SKM-1 treated with dmso at 0.1 percent for 144 hours (cell line): ENCODE results near the gene TENM4.

Experiments
- DNase-seq: peaks from one replicate; lab custom pipeline; 2025; ENCODE audit not compliant: unreplicated experiment; lab: John Stamatoyannopoulos, UW

Gene TENM4

DNA sequence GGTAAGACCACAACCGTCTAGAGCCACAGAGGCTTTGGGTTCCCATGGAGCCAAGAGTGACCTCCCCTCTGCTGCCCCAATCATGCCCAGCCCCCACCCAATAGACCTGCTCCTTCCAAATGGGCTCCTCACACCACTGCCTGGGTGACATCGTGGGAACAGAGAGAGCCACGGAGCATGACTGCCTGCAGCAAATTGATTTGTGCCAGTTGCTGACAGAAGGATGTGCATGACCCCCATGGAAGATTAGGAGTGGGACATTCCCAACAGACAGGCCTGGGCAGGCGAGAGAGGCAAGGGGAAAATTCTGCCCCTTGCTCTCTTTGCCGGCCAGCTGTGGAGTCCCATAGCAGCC, 88.5 kb downstream of the TENM4 start:
- DNase-seq: no peak

DNA sequence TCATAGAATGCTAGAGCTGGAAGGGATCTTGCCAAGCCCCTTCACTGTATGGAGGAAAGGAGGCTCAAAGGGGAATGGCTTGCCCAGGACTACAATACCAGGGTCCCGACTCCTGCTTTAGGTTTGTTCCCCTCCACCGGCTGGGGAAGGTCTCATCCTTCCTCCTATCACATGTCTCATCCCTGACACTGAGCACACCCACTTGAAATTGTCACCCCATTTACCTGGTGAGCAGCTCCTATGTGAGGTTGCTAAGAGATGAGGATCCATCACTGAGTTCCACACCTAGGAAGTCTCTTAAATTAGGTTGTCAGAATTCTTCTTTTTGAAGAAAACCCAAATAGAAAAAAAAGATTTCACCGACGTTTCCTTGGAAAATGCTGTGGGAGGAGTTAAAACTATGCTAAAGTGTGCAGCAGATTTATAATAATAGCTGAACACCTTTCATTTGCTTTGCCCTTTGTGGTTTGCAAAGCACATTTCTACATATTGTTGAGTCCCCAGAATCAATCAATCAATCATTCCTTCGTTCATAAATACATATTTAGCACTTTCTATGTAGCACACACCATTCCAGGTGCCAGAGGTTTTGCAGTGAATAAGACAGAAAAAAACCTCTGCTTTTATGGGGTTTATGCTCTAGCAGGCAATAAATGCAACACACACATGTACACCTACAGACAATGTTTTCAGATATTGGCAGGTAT, 91.7 kb downstream of the TENM4 start:
- no peak for DNase-seq

DNA sequence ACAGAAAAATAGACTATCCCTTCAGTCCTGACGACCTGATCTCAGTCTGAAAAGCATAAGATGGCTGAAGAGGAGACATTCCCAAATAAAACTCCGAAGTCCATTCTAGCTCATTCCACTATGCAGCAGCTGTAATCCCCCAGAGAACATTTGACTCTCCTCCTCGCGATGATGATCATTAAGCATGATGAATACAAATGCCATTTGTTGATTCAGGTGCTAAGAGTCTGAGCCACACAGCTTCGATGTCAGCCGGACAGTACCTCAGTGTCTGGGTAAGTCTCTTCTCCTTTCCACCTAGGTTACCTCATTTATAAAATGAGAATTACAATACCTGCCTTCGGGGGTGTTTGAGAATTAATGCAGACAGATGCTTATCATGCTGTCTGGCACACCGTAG, 94.8 kb downstream of the TENM4 start:
- no peak for DNase-seq

DNA sequence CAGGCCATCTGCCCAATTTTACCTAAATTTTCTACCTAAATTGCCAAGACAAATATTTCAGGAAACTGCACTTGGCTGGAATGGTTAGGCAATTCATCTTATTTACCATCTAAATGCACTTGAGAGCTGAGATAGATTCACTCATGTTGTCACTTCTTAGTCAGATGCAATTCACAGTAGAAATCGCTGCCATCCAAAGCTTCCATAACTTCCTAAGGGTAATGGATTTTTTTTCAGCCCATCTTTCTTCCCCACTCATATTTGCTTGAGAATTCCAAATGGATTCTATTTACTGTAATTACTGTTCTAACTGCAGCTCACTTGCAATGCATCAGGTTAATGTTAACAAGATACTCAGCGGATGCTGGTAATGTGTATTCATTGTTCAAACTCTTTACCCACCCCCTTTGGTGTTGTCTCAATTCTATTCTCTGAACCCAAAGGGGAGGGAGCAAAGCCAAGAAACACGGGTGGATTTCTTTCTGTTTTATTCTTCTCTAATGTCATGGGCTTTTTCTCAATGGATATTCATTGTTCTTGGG, 96.0 kb downstream of the TENM4 start:
- DNase-seq: no peak

DNA sequence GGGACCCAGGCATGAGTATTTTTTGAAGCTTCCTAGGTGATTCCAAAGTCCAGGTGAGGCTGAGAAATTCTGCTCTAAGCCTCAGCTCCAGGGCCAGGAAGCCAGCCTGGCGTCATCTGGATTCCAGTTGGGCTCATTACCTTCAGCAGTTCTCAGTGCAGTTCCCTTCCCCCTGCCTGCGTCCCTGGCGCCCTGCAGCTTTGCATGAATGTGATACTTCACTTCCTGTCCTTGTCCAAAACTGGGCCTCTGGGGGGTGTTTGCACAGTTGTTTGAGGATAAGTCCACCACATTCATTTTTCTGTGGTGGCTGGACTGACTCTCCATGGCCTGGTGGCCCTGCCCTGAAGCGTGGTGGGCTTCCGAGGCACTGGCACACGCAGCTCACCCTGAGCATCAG, 98.1 kb downstream of the TENM4 start:
- no peak for DNase-seq

DNA sequence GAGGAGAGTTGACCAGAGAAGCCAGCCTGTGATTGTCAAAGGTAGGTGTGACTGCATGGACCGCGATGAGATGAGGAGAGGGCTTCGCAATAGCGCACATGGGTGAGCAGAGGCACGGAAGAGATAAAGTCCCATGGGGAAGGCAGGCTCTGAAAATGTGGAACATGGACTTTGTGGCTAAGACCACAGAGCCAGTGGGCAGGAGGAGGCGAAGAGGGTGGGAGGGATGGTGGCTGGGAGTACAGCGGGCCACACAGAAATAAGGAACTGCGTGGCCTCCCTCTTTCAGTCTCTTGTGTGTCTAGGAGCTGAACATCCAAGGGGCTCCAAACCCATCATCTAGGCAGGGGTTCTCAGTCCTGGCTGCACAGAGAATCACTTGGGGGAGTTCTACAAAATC, 98.6 kb downstream of the TENM4 start:
- DNase-seq: no peak

DNA sequence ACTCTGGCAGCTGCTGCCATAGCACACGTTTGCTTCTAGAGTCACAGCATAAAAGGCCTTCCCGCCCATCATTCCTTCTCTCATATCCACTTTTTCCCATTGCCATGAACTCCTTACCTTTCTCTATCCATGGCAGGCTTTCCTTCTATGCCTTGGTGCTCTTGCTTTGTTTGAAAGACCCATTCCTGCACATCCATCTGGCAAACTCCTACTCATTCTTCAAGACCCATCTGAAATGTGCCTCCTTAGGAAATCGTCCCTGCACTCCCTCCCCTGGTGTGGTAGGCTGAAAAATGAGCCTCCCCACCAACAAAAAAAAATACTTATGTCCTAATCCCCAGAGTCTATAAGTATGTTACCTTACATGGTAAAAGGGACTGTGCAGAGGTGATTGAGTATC, 100.3 kb downstream of the TENM4 start:
- DNase-seq: no peak

DNA sequence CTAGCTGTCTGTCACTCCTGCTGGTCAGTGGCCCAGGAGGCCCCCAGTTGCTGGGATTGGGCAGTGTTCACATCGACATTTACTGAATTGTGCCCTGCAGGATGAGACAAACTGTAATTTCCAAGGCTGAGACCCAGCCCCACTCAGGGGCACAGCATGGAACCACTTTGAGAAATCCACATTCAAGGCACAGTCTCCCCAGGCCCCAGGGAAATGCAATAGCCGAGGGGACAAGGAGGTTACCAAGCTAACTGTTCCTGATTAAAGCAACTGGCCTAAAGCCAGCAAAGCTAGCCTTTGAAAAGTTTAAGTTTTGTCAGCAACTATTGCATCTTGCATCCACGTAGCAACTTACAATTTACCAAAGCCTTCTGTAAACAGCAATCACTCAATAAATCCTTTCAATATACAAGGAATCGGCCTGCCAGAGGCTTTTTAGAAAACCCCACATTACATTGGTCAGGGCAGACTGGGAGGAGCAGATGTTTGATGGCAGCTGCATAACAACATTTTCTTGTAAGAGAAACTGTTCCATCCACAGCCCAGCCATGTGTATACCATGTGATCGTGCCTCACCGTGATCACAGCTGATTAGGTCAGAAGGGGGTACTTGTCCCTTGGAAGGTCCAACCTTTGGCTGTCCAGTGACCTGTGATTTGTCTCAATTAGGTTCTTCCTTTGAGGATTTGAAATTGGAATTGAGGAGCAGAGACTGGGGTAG, 103.9 kb downstream of the TENM4 start:
- DNase-seq: no peak

DNA sequence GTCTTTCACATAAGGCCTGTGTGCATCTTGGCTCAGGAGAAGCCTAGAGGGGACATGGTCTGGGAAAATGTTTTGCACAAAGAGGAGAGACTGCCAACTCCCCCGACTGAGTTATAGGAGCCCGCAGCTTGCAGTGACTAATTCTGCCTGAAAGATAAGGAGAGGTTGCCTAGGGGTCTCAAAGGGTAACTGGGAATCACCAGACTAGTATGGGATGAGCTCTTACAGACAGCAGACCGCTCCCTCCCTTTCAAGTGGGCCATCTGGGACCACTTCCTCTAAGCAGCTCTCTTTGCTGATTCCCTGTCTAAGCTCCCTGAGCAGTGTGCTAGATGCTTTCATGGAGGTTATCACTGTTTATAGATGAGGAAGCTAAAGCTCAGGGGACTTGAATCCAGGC, 105.1 kb downstream of the TENM4 start:
- no peak for DNase-seq

DNA sequence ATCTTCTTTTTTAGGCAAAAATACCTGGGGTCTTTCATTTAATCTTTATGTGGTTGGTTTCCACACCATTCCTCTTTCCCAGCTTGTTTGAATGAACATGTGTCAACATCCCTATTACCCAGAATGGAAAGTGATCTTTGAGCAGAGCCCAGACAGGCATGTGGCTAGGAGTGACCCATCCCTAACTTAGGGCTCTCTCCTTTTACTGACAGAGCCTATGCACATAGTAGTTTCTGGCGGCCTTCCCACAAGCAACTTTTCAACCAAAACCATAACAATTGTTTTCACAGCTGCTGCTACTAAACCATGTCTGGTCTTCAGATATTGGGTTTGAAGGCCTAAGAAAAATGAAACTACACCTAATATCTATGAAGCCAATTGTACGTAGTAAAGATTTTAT, 107.5 kb downstream of the TENM4 start:
- DNase-seq: no peak

DNA sequence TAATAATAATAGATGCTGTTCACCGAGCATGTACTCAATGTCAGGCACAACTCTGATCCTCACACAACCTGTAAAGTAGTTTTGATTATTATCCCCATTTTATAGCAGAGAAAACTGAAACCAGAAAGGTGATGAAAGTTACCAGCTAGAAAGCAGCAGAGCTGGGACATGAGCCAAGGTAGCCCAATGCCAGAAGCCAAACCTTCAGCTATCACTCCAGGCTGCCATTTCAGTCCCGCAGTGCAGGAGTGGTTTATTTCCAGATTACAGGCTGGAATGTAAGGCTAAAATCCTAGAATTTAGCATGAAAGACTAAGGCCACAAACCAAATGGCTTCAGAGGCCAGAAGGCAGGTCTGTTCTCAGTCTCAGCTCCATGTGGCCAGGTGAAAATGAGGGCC, 108.8 kb downstream of the TENM4 start:
- no peak for DNase-seq

DNA sequence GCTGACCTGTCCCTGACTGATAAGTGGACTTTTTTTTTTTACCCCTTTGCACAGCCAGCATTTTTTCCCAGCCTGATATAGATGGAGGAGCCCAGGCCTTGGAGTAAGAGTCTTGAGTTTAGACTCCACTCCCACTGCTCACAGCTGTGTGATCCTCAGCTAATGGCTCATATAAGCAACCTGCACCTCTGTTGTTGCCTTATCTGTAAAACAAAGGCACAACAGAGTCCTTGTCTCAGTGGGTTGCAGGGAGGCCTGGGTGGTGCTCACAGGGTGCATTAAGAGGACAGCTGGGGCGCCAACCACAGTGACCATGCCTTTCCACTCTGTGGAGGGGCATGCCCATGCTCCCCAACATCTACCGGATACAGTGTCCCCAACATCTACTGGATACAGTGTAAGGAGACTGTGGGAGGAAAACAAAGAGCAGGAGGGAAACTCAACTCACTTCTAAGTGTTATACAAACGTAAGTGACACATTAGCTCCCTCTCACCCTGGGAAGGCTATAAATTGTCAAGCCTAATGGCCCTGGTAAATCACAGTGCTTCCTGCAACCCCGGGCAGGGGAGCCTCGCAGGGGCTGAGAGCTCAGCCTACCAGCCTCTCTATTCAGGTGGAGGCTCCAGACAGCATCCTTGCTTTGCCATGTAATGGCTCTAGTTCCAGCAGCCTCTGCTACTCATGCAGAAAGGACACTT, 109.5 kb downstream of the TENM4 start:
- DNase-seq: no peak

DNA sequence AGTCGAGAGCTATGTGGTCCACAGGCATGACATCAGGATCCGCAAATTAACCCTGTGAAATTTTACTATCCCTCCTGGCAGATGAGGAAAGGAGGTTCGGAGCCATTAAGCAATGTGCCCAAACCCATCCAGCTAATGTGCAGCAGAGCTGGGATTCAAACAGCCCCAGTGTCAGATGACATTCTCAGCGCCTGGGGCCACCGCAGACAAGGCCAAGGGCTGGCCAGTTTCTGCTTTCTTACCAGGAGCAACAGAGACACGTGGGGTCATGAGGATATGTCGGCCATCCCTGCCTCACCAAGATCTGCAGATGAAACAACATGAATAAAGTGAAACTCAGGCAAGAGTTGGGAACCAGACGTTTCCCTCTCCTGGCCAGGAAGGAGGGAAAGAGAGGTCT, 110.2 kb downstream of the TENM4 start:
- DNase-seq: no peak

DNA sequence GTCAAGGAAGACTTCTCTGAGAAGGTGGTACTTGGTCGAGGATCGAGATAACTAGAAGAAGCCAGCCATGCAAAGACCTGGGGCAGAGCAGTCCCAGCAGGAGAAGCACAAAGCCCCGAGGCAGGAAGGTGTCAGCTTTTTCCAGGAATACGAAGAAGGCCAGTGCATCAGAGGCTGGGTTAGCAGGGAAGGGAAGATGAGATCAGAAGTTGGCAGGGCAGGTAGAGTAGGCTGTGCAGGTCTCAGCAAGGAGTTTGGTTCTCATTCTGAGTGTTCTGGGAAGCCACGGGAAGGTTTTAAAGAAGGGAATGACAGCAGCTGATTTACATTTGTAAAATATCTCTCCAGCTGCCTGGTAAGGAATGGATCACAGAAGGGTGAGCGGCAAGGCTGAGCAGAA, 111.3 kb downstream of the TENM4 start:
- no peak for DNase-seq

DNA sequence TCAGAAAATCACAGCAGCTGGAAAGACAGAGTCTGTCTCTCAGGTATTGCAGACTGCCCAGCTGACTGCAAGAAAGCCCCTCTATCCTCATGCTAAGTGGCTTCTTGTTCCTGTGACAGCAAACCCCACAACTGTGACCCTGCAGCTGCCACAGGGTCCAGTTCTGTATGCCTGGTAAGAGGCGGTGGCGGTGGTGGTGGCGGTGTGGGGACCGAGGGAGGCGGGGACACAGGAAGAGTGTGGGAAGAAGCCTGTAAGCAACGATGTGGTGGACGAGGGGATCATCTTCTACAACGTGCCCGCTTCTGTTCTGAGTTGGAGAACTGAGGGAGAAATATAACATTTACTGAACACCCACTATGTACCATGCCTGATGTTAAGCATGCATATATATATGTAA, 112.4 kb downstream of the TENM4 start:
- no peak for DNase-seq

DNA sequence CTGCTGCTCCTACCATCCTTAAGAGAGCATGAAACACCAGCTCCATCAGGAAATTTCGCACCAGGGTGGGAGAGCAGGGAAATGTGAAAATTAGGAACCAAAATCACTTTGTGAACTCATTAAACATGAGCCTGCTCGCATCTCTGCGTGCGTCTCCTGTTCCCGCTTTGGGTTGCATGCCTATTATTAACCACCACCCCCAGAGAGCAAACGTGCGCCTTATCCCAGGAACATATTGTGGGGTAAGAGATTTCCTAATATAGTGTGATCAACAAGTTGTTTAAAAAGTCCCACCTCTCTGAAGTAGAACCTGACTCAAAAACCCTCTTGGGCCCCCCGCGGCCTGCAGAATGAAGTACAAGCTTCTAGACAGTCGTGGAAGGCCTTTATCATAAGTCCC, 115.0 kb downstream of the TENM4 start:
- no peak for DNase-seq

DNA sequence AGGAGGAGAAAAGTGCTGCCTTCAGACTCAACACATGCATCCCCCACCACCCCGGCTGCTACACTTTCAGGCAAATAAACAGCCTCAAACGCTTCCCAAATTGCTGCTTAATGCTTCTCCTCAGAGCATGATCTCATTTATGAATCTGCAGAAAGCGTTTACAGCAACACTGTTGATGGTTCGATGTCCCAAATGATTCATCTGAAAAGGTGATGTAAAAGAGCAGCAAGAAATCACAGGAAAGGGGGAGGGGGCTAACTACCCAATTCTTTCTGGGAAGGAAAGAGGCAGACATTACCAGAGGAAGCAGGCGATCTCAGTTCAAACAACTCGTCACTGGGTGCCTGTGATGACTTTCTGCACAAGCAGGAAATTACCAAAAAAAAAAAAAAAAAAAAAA, 119.6 kb downstream of the TENM4 start:
- DNase-seq: no peak

DNA sequence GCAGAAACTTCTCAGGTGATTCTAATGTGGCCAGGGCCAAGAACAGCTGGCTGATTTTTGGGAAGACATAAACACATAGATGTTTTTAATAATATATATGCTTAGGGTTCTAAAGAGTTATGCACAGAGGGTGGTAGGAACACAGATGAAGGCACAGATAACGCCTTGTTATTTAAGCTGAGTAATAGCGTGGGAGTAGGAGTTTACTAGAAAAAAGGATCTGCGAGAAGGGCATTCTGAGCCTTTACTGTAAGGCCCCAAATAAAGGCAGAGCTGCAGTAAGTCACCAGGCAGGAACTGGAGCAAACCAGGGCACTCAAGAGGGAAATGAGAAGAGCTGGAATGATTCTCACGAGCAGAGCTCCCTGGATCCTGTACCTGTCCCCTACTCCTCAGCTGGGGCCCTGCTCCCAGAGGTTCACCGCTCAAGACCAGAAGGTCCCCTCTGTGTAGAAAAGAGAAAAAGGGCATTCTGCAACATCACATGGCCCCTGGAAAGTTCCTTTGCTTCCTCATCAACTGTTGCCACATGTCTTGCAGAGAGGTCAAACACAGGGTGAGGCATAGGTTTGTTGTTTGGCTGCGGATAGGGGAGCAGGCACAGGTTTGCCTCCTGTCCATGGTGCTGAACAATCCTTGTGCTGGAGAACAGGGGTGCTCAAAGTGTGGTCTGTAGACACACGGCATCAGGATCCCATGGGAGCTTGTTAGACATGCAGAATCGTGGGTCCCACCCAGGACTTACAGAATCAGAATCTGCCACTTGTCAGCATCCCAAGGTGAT, 125.7 kb downstream of the TENM4 start:
- no peak for DNase-seq

DNA sequence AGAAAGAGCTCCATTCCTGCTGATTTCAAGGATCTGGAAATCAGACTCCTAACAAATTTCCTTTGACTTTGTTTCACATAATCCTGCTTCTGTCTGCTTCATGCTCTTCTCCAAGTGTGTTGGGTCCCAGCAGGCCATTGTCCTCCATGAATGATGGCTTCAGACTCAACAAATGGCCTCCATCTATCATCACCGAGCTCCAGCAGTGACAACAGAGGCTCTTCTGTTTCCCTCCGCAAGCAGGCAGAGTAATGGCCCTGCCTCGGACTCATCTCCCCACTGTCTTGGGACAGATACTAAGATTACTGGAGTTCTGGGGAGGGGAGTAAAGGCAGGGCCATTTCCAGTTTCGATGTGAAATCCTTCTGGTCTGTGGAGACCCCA, 127.3 kb downstream of the TENM4 start:
- DNase-seq: no peak

DNA sequence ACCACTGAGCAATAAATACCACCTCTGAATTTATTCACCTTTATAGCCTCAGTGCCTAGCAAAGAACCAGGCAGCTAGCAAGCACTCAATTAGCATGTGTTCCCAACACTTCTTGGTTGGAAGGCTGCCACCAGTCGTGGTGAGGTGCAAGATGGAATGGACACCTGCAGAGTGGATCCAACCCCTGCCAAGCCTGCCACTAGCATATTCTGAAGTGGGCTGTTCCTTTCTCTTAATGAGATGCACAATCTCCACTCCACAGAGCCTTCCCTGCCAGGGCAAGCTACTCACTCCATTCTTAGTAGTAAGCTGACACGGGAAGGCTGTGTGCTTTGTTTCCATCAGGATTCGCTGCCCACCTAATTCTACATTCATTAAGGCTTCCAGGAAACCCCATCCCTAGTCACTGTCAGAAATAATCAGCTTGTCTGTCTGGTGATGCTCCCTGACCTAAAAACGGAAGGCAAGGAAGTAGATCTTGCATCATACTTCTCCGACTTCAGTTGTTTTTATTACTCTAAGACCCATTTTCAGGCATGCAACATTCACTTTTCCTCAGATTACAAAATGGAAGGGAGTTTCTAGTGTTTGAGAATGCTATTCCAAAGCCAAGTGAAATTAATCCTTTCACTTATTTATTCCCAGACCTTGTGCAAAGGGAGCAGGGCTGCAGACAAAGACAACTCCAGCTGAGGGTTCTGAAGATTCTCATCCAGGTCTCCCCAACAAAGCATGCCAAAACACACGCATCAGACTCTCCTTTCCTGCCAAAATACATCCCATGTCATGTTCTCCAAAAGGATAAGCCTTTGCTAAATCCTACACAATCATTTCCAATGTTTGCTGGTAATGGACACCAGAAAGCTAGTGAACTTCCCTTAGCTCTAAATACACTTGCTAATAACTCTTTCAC, 128.0 kb downstream of the TENM4 start:
- no peak for DNase-seq
